C4-2B (cell line): Measurements from ENCODE around the gene RHOXF2.
"Not testable (repeated sequence)": the region's sequence is repeated elsewhere in the genome, so short reads cannot be mapped to it uniquely, and the experiment has no call there.

ENCODE experiments used
- CTCF ChIP-seq: fragments of 450-650 bp; conservative IDR thresholded peaks from 2 replicates; pipeline ENCODE4 v1.5.1; 2017; ENCODE audit warnings: mild to moderate bottlenecking
- ZFX ChIP-seq: fragments of 450-650 bp; IDR thresholded peaks from 2 replicates; pipeline ENCODE4 v1.6.1; 2017

- TF ChIP-seq CTCF, ZFX: not testable (repeated sequence)
These were observed 673 bp downstream of the RHOXF2 start for GRCh38 chrX:120159086-120159485.
